ENCODE data around the gene HIVEP3.

Gene HIVEP3

GRCh38 chr1:41650028-41650880 lies 268.5 kb downstream of the HIVEP3 start:
- DNase-seq (ENCODE audit: low spot score): peak; percentile 28

- peak; percentile 53 for DNase-seq (ENCODE audit: low spot score)
Observed at GRCh38 chr1:41649396-41650027, 269.2 kb downstream of the HIVEP3 start.

GRCh38 chr1:41648844-41649243 lies 269.9 kb downstream of the HIVEP3 start:
- peak; percentile 54 for DNase-seq (ENCODE audit: low spot score)

GRCh38 chr1:41648230-41648629 lies 270.5 kb downstream of the HIVEP3 start:
- DNase-seq (ENCODE audit: low spot score): peak; percentile 48

GRCh38 chr1:41647221-41648135 lies 271.2 kb downstream of the HIVEP3 start:
- peak; percentile 38 for DNase-seq (ENCODE audit: low spot score)

GRCh38 chr1:41646186-41646585 lies 272.5 kb downstream of the HIVEP3 start:
- DNase-seq (ENCODE audit: low spot score): peak; percentile 20

GRCh38 chr1:41645062-41645461 lies 273.7 kb downstream of the HIVEP3 start:
- peak; percentile 4 for DNase-seq (ENCODE audit: low spot score)

- peak; percentile 41 for DNase-seq (ENCODE audit: low spot score)
Observed at GRCh38 chr1:41642922-41643821, 275.6 kb downstream of the HIVEP3 start.

GRCh38 chr1:41641941-41642527 lies 276.7 kb downstream of the HIVEP3 start:
- peak; percentile 37 for DNase-seq (ENCODE audit: low spot score)

GRCh38 chr1:41641475-41641814 lies 277.3 kb downstream of the HIVEP3 start:
- DNase-seq (ENCODE audit: low spot score): no peak

- peak; percentile 15 for DNase-seq (ENCODE audit: low spot score)
Observed at GRCh38 chr1:41640756-41641474, 277.8 kb downstream of the HIVEP3 start.

- peak; percentile 34 for DNase-seq (ENCODE audit: low spot score)
Observed at GRCh38 chr1:41640141-41640751, 278.5 kb downstream of the HIVEP3 start.

GRCh38 chr1:41639332-41639936 lies 279.3 kb downstream of the HIVEP3 start:
- DNase-seq (ENCODE audit: low spot score): peak; percentile 42

GRCh38 chr1:41638086-41639024 lies 280.4 kb downstream of the HIVEP3 start:
- DNase-seq (ENCODE audit: low spot score): peak; percentile 73

- DNase-seq (ENCODE audit: low spot score): peak; percentile 18
Observed at GRCh38 chr1:41637367-41637766, 281.4 kb downstream of the HIVEP3 start.

GRCh38 chr1:41633764-41634163 lies 285.0 kb downstream of the HIVEP3 start:
- peak; percentile 15 for DNase-seq (ENCODE audit: low spot score)

- peak; percentile 40 for DNase-seq (ENCODE audit: low spot score)
Observed at GRCh38 chr1:41632781-41633575, 285.7 kb downstream of the HIVEP3 start.
